Measurements from ENCODE around the gene KCNQ1.

KCNQ1 gene

GRCh38 chr11:2547806-2548205 lies 103.0 kb downstream of the KCNQ1 start:
- H3K4me1 Mint-ChIP-seq (ENCODE audit: low read depth), result peaks cover 12% of the 10 kb centered on the region
- no peaks in the 10 kb centered on the region for H3K9me3 Mint-ChIP-seq
- no peak overlapping the region for H3K4me3 Mint-ChIP-seq
- intact Hi-C loops (cut with micrococcal nuclease), result no loop called here
- no peak overlapping the region for H3K27ac Mint-ChIP-seq
- peaks cover 16% of the 10 kb centered on the region for H3K36me3 Mint-ChIP-seq (ENCODE audit: low read depth)
- H3K27me3 Mint-ChIP-seq, result no peaks in the 10 kb centered on the region

GRCh38 chr11:2548596-2548995 lies 103.8 kb downstream of the KCNQ1 start:
- Mint-ChIP-seq H3K27ac (no peak overlapping the region), H3K4me1 (ENCODE audit: low read depth) (peaks cover 16% of the 10 kb centered on the region), H3K9me3 (no peaks in the 10 kb centered on the region), H3K4me3 (no peak overlapping the region), H3K27me3 (no peaks in the 10 kb centered on the region), H3K36me3 (ENCODE audit: low read depth) (peaks cover 16% of the 10 kb centered on the region)
- intact Hi-C loops (cut with micrococcal nuclease), result no loop called here

- peaks cover 19% of the 10 kb centered on the region for H3K4me1 Mint-ChIP-seq (ENCODE audit: low read depth)
- intact Hi-C loops (cut with micrococcal nuclease), result no loop called here
Observed at GRCh38 chr11:2549080-2549479, 104.3 kb downstream of the KCNQ1 start.

GRCh38 chr11:2549491-2549875 lies 104.7 kb downstream of the KCNQ1 start:
- H3K9me3 Mint-ChIP-seq, result no peaks in the 10 kb centered on the region
- intact Hi-C loops (cut with micrococcal nuclease), result no loop called here
- H3K27ac Mint-ChIP-seq, result no peak overlapping the region
- H3K27me3 Mint-ChIP-seq, result no peaks in the 10 kb centered on the region
- H3K4me1 Mint-ChIP-seq (ENCODE audit: low read depth), result peaks cover 19% of the 10 kb centered on the region
- H3K4me3 Mint-ChIP-seq, result no peak overlapping the region
- H3K36me3 Mint-ChIP-seq (ENCODE audit: low read depth), result peaks cover 17% of the 10 kb centered on the region

More at GRCh38 chr11:2549080-2549479, 104.3 kb downstream of the KCNQ1 start:
- Mint-ChIP-seq H3K36me3 (ENCODE audit: low read depth) (peaks cover 16% of the 10 kb centered on the region), H3K9me3 (no peaks in the 10 kb centered on the region), H3K4me3 (no peak overlapping the region), H3K27me3 (no peaks in the 10 kb centered on the region), H3K27ac (no peak overlapping the region)

- Mint-ChIP-seq H3K4me3 (no peak overlapping the region), H3K9me3 (no peaks in the 10 kb centered on the region), H3K4me1 (ENCODE audit: low read depth) (peaks cover 19% of the 10 kb centered on the region), H3K36me3 (ENCODE audit: low read depth) (peaks cover 21% of the 10 kb centered on the region), H3K27me3 (no peaks in the 10 kb centered on the region), H3K27ac (no peak overlapping the region)
- intact Hi-C loops (cut with micrococcal nuclease), result no loop called here
Observed at GRCh38 chr11:2549876-2550605, 105.2 kb downstream of the KCNQ1 start.

- H3K36me3 Mint-ChIP-seq (ENCODE audit: low read depth), result peaks cover 21% of the 10 kb centered on the region
- H3K4me1 Mint-ChIP-seq (ENCODE audit: low read depth), result peaks cover 19% of the 10 kb centered on the region
- H3K9me3 Mint-ChIP-seq, result no peaks in the 10 kb centered on the region
- intact Hi-C loops (cut with micrococcal nuclease), result no loop called here
- no peaks in the 10 kb centered on the region for H3K27me3 Mint-ChIP-seq
- no peak overlapping the region for H3K4me3 Mint-ChIP-seq
- H3K27ac Mint-ChIP-seq, result no peak overlapping the region
Observed at GRCh38 chr11:2550606-2550970, 105.8 kb downstream of the KCNQ1 start.

- H3K27me3 Mint-ChIP-seq, result no peaks in the 10 kb centered on the region
- peaks cover 21% of the 10 kb centered on the region for H3K36me3 Mint-ChIP-seq (ENCODE audit: low read depth)
- no peaks in the 10 kb centered on the region for H3K9me3 Mint-ChIP-seq
- peaks cover 19% of the 10 kb centered on the region for H3K4me1 Mint-ChIP-seq (ENCODE audit: low read depth)
- H3K27ac Mint-ChIP-seq, result no peak overlapping the region
- intact Hi-C loops (cut with micrococcal nuclease), result no loop called here
- no peak overlapping the region for H3K4me3 Mint-ChIP-seq
Observed at GRCh38 chr11:2551131-2551530, 106.3 kb downstream of the KCNQ1 start.

- intact Hi-C loops (cut with micrococcal nuclease), result no loop called here
- Mint-ChIP-seq H3K27ac (no peak overlapping the region), H3K9me3 (peaks cover 3% of the 10 kb centered on the region)
Observed at GRCh38 chr11:2552210-2552609, 107.4 kb downstream of the KCNQ1 start.

GRCh38 chr11:2553198-2553597 lies 108.4 kb downstream of the KCNQ1 start:
- H3K4me3 Mint-ChIP-seq, result no peak overlapping the region
- intact Hi-C loops (cut with micrococcal nuclease), result no loop called here
- H3K4me1 Mint-ChIP-seq (ENCODE audit: low read depth), result peaks cover 29% of the 10 kb centered on the region
- no peaks in the 10 kb centered on the region for H3K27me3 Mint-ChIP-seq
- H3K27ac Mint-ChIP-seq, result no peak overlapping the region
- H3K9me3 Mint-ChIP-seq, result peaks cover 6% of the 10 kb centered on the region
- peaks cover 27% of the 10 kb centered on the region for H3K36me3 Mint-ChIP-seq (ENCODE audit: low read depth)

More at GRCh38 chr11:2552210-2552609, 107.4 kb downstream of the KCNQ1 start:
- no peaks in the 10 kb centered on the region for H3K27me3 Mint-ChIP-seq
- H3K36me3 Mint-ChIP-seq (ENCODE audit: low read depth), result peaks cover 22% of the 10 kb centered on the region
- H3K4me1 Mint-ChIP-seq (ENCODE audit: low read depth), result peaks cover 28% of the 10 kb centered on the region
- H3K4me3 Mint-ChIP-seq, result no peak overlapping the region

- Mint-ChIP-seq H3K9me3 (peaks cover 6% of the 10 kb centered on the region), H3K4me1 (ENCODE audit: low read depth) (peaks cover 35% of the 10 kb centered on the region), H3K27ac (no peak overlapping the region), H3K4me3 (no peak overlapping the region), H3K36me3 (ENCODE audit: low read depth) (peaks cover 27% of the 10 kb centered on the region), H3K27me3 (no peaks in the 10 kb centered on the region)
- intact Hi-C loops (cut with micrococcal nuclease), result no loop called here
Observed at GRCh38 chr11:2553886-2554285, 109.1 kb downstream of the KCNQ1 start.

- Mint-ChIP-seq H3K27me3 (no peaks in the 10 kb centered on the region), H3K9me3 (peaks cover 6% of the 10 kb centered on the region), H3K4me3 (no peak overlapping the region), H3K4me1 (ENCODE audit: low read depth) (peaks cover 42% of the 10 kb centered on the region), H3K27ac (no peak overlapping the region), H3K36me3 (ENCODE audit: low read depth) (peaks cover 27% of the 10 kb centered on the region)
- intact Hi-C loops (cut with micrococcal nuclease), result no loop called here
Observed at GRCh38 chr11:2554338-2555207, 109.8 kb downstream of the KCNQ1 start.

- Mint-ChIP-seq H3K4me1 (ENCODE audit: low read depth) (peaks cover 48% of the 10 kb centered on the region), H3K27ac (no peak overlapping the region)
Observed at GRCh38 chr11:2555336-2555735, 110.5 kb downstream of the KCNQ1 start.

GRCh38 chr11:2555891-2556290 lies 111.1 kb downstream of the KCNQ1 start:
- intact Hi-C loops (cut with micrococcal nuclease), result no loop called here
- H3K27me3 Mint-ChIP-seq, result no peaks in the 10 kb centered on the region
- no peak overlapping the region for H3K27ac Mint-ChIP-seq
- peaks cover 53% of the 10 kb centered on the region for H3K4me1 Mint-ChIP-seq (ENCODE audit: low read depth)
- peaks cover 15% of the 10 kb centered on the region for H3K36me3 Mint-ChIP-seq (ENCODE audit: low read depth)
- peaks cover 6% of the 10 kb centered on the region for H3K9me3 Mint-ChIP-seq
- H3K4me3 Mint-ChIP-seq, result no peak overlapping the region

More at GRCh38 chr11:2555336-2555735, 110.5 kb downstream of the KCNQ1 start:
- H3K36me3 Mint-ChIP-seq (ENCODE audit: low read depth), result peaks cover 20% of the 10 kb centered on the region
- H3K4me3 Mint-ChIP-seq, result no peak overlapping the region
- H3K27me3 Mint-ChIP-seq, result no peaks in the 10 kb centered on the region
- intact Hi-C loops (cut with micrococcal nuclease), result no loop called here
- peaks cover 6% of the 10 kb centered on the region for H3K9me3 Mint-ChIP-seq

GRCh38 chr11:2557381-2557780 lies 112.6 kb downstream of the KCNQ1 start:
- peaks cover 6% of the 10 kb centered on the region for H3K9me3 Mint-ChIP-seq
- H3K4me3 Mint-ChIP-seq, result no peak overlapping the region
- no peak overlapping the region for H3K27ac Mint-ChIP-seq
- intact Hi-C loops (cut with micrococcal nuclease), result no loop called here
- peaks cover 11% of the 10 kb centered on the region for H3K36me3 Mint-ChIP-seq (ENCODE audit: low read depth)
- peaks cover 54% of the 10 kb centered on the region for H3K4me1 Mint-ChIP-seq (ENCODE audit: low read depth)
- no peaks in the 10 kb centered on the region for H3K27me3 Mint-ChIP-seq
